Hepatocyte (in vitro differentiated cells): ENCODE measurements around the gene TRPM1. TPM values are rescaled to one million over a fixed set of nuclear protein-coding genes. Genes with fewer than 3 reads are reported as not detected.

ENCODE experiments used
- DNase-seq: peaks from one replicate; pipeline ENCODE4 v3.0.0-alpha.2; 2016; ENCODE audit warnings: low spot score
- H2AFZ ChIP-seq: fragments of 200-600 bp; sonication (generic); 2 replicates; pipeline ENCODE4 v1.6.0; 2016; ENCODE audit warnings: antibody characterized with exemption, mild to moderate bottlenecking
- H3K27ac ChIP-seq: fragments of 200-600 bp; sonication (generic); 2 replicates; pipeline ENCODE4 v1.5.1; 2016; ENCODE audit warnings: mild to moderate bottlenecking
- H3K27me3 ChIP-seq: fragments of 200-600 bp; sonication (generic); 2 replicates; pipeline ENCODE4 v1.6.1; 2016
- H3K36me3 ChIP-seq: fragments of 200-600 bp; sonication (generic); replicated peaks from 2 replicates; pipeline ENCODE4 v1.5.1; 2016; ENCODE audit warnings: low read depth; ENCODE audit not compliant: insufficient read depth
- H3K4me1 ChIP-seq: fragments of 200-600 bp; sonication (generic); 2 replicates; pipeline ENCODE4 v1.5.1; 2016; ENCODE audit warnings: mild to moderate bottlenecking, moderate library complexity; ENCODE audit not compliant: insufficient read depth
- H3K4me2 ChIP-seq: fragments of 200-600 bp; sonication (generic); 2 replicates; pipeline ENCODE4 v1.6.0; 2016
- H3K4me3 ChIP-seq: fragments of 200-600 bp; sonication (generic); 2 replicates; pipeline ENCODE4 v1.5.1; 2016; ENCODE audit warnings: mild to moderate bottlenecking
- H3K79me2 ChIP-seq: fragments of 200-600 bp; sonication (generic); 2 replicates; pipeline ENCODE4 v1.6.0; 2017; ENCODE audit warnings: mild to moderate bottlenecking
- H3K9me2 ChIP-seq: fragments of 200-600 bp; sonication (generic); replicated peaks from 2 replicates; pipeline ENCODE4 v1.6.0; 2017; ENCODE audit warnings: mild to moderate bottlenecking; ENCODE audit not compliant: insufficient read depth
- H3K9me3 ChIP-seq: fragments of 200-600 bp; sonication (generic); 2 replicates; pipeline ENCODE4 v1.5.1; 2016; ENCODE audit warnings: low read depth, mild to moderate bottlenecking
- H4K20me1 ChIP-seq: fragments of 200-600 bp; sonication (generic); 2 replicates; pipeline ENCODE4 v1.6.0; 2016; ENCODE audit warnings: mild to moderate bottlenecking; ENCODE audit not compliant: insufficient read depth, poor library complexity, severe bottlenecking
- EZH2 ChIP-seq: fragments of 200-600 bp; sonication (generic); IDR thresholded peaks from 2 replicates; pipeline ENCODE4 v1.6.1; 2016; ENCODE audit warnings: antibody characterized with exemption, mild to moderate bottlenecking, borderline replicate concordance
- EZH2phosphoT487 ChIP-seq: fragments of 200-600 bp; sonication (generic); IDR thresholded peaks from one replicate; pipeline ENCODE4 v1.6.1; 2018; ENCODE audit warnings: antibody characterized with exemption, mild to moderate bottlenecking, low read depth, moderate library complexity; ENCODE audit not compliant: unreplicated experiment, severe bottlenecking
- WGBS: methylation state at CpG from one replicate; pipeline ENCODE4 v1.1.6; 2016; ENCODE audit warnings: low lambda C conversion rate; ENCODE audit errors: missing lambda C conversion rate; 5-methylcytosine and 5-hydroxymethylcytosine counted together
- polyA plus RNA-seq: library from polyadenylated mRNA; unstranded; fragments of >200 nt; fragmentation: Nextera tagmentation; extraction: Ambion mirVana; gene quantifications from 2 replicates; pipeline ENCODE4 v1.2.1, GENCODE V29; 2016
- total RNA-seq: library from RNA; depleted of rRNA; stranded (reverse); fragments of >200 nt; gene quantifications from 2 replicates; pipeline ENCODE4 v1.2.3, GENCODE V29; 2014
- TF ChIP-seq, protein P1 (sequence below): fragments of 200-600 bp; sonication (generic); IDR thresholded peaks from 2 replicates; pipeline ENCODE4 v1.5.1; 2016; ENCODE audit warnings: antibody characterized with exemption, mild to moderate bottlenecking; ENCODE audit not compliant: poor library complexity

TRPM1 gene
- total and polyA plus RNA-seq, 2 experiments from 2014 or later: not detected

DNA sequence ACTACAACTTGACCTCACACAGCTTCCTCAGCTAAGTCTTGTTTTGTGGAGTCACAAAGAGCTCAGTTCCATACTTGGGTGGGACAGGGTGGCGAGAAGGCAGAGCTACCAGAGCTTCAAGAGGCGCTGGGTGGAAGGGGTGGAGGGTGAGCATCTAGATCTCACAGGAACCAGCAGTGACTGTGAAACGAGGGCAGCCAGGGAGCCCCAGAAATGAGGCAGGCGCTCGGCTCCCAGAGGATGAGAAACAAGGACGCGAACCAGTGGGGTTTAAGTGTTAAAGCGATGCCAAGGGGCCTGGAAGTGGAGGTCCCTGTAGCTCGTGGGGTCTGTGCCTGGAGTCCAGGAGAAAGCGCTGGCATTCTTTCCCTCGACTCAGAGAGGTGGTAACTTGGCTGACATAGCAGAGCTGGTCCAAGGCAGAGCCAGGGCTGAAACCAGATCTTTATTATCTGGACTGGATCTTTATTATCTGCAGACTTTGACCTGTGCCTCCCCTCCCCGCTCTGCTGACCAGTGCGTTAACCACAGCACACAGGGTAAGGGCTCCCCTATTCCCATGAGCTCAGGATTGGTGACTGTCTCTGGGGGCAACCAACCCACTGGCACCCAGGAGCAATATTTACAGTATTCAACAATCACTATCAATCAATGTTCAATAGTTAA lies 26.2 kb upstream of the TRPM1 start:
- no peak overlapping the region for H3K4me3 ChIP-seq
- no peaks in the 10 kb centered on the region for H3K4me1 ChIP-seq
- H4K20me1 ChIP-seq: no peaks in the 10 kb centered on the region
- TF ChIP-seq EZH2phosphoT487 (no peak), EZH2 (no peak)
- TF ChIP-seq, protein P1, sequence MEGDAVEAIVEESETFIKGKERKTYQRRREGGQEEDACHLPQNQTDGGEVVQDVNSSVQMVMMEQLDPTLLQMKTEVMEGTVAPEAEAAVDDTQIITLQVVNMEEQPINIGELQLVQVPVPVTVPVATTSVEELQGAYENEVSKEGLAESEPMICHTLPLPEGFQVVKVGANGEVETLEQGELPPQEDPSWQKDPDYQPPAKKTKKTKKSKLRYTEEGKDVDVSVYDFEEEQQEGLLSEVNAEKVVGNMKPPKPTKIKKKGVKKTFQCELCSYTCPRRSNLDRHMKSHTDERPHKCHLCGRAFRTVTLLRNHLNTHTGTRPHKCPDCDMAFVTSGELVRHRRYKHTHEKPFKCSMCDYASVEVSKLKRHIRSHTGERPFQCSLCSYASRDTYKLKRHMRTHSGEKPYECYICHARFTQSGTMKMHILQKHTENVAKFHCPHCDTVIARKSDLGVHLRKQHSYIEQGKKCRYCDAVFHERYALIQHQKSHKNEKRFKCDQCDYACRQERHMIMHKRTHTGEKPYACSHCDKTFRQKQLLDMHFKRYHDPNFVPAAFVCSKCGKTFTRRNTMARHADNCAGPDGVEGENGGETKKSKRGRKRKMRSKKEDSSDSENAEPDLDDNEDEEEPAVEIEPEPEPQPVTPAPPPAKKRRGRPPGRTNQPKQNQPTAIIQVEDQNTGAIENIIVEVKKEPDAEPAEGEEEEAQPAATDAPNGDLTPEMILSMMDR: no peak
- H3K4me2 ChIP-seq: no peak overlapping the region
- H2AFZ ChIP-seq: no peak overlapping the region
- WGBS: 80% methylated on average over 13 of the region's 13 CpGs
- no peaks in the 10 kb centered on the region for H3K79me2 ChIP-seq
- H3K9me2 ChIP-seq: no peaks in the 10 kb centered on the region
- no peaks in the 10 kb centered on the region for H3K27me3 ChIP-seq
- H3K36me3 ChIP-seq: no peaks in the 10 kb centered on the region
- DNase-seq: peak; percentile 2
- no peaks in the 10 kb centered on the region for H3K9me3 ChIP-seq
- H3K27ac ChIP-seq: no peak overlapping the region

DNA sequence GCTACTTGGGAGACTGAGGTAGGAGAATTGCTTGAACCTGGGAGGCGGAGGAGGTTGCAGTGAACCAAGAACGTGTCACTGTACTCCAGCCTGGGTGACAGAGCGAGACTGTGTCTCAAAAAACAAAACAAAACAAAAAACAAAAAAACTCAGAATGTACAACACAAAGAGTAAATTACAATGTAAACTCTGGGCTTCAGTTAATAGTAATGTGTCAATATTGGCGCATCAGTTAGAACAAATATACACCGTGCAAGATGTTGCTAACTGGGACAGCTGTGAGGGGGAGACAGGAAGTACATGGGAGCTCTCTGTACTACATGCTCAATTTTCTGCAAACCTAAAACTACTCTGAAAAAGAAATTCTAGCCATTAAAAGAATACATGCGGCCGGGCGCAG lies 23.5 kb upstream of the TRPM1 start:
- DNase-seq: no peak
- H3K4me1 ChIP-seq: no peaks in the 10 kb centered on the region
- no peak overlapping the region for H2AFZ ChIP-seq
- H3K79me2 ChIP-seq: no peaks in the 10 kb centered on the region
- H3K4me2 ChIP-seq: no peak overlapping the region
- no peaks in the 10 kb centered on the region for H3K27me3 ChIP-seq
- no peaks in the 10 kb centered on the region for H3K9me2 ChIP-seq
- H3K4me3 ChIP-seq: no peak overlapping the region
- H3K27ac ChIP-seq: no peak overlapping the region
- TF ChIP-seq EZH2phosphoT487: no peak
- TF ChIP-seq, protein P1: no peak
- TF ChIP-seq EZH2: no peak
- WGBS: 94% methylated on average over 8 of the region's 8 CpGs
- no peaks in the 10 kb centered on the region for H3K9me3 ChIP-seq
- H4K20me1 ChIP-seq: no peaks in the 10 kb centered on the region
- no peaks in the 10 kb centered on the region for H3K36me3 ChIP-seq

DNA sequence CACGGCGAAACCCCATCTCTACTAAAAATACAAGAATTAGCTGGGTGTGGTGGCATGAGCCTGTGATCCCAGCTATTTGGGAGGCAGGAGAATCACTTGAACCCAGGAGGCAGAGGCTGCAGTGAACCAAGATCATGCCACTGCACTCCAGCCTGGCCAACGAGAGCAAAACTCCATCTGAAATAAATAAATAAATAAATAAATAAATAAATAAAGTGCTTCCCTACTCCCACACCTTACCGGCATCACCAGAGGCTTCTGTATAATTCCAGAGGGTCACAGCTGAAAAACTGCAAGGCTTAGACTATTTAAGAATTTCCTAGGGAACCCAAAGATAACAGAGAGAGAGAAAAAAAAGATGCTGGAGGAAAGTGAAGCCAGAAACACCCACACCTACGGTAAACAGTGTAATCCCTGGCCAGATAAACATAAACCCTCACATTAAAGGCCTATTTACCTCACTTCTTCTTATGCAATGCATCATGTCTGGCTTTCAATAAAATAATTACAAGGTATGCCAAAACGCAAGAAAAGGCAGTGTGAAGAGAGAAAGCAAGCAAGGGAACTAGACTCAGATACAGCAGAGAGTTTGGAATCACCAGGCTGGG lies 15.0 kb upstream of the TRPM1 start:
- no peaks in the 10 kb centered on the region for H4K20me1 ChIP-seq
- no peaks in the 10 kb centered on the region for H3K79me2 ChIP-seq
- no peak overlapping the region for H3K4me3 ChIP-seq
- no peak overlapping the region for H2AFZ ChIP-seq
- no peak overlapping the region for H3K4me2 ChIP-seq
- no peak for TF ChIP-seq EZH2
- TF ChIP-seq EZH2phosphoT487: no peak
- TF ChIP-seq, protein P1: no peak
- no peaks in the 10 kb centered on the region for H3K4me1 ChIP-seq
- H3K27ac ChIP-seq: no peak overlapping the region
- H3K9me3 ChIP-seq: no peaks in the 10 kb centered on the region
- no peak for DNase-seq
- H3K36me3 ChIP-seq: no peaks in the 10 kb centered on the region
- no peaks in the 10 kb centered on the region for H3K27me3 ChIP-seq
- 75% methylated on average over 6 of the region's 6 CpGs for WGBS
- H3K9me2 ChIP-seq: no peaks in the 10 kb centered on the region
